Dendritic cell treated with granulocyte-macrophage colony-stimulating factor and Interleukin-4, amounts not matched to agents 40 ng/mL and 50 ng/mL, for 4 days (primary cell): Measurements from ENCODE around the gene CPLX4.
"Not testable (repeated sequence)": the region's sequence is repeated elsewhere in the genome, so short reads cannot be mapped to it uniquely, and the experiment has no call there.

ENCODE experiments used
- H3K27ac Mint-ChIP-seq: one replicate; pipeline ENCODE4 v1.8.0; 2022; ENCODE audit warnings: mild to moderate bottlenecking, mixed read lengths
- H3K27me3 Mint-ChIP-seq: one replicate; pipeline ENCODE4 v1.8.0; 2022; ENCODE audit warnings: mild to moderate bottlenecking, mixed read lengths
- H3K36me3 Mint-ChIP-seq: one replicate; pipeline ENCODE4 v1.8.0; 2022; ENCODE audit warnings: low read depth, mixed read lengths
- H3K4me1 Mint-ChIP-seq: one replicate; pipeline ENCODE4 v1.8.0; 2022; ENCODE audit warnings: low read depth, mixed read lengths
- H3K4me3 Mint-ChIP-seq: one replicate; pipeline ENCODE4 v1.8.0; 2022; ENCODE audit warnings: mild to moderate bottlenecking, moderate library complexity, mixed read lengths
- H3K9me3 Mint-ChIP-seq: one replicate; pipeline ENCODE4 v1.8.0; 2022; ENCODE audit warnings: mixed read lengths
- intact Hi-C: fragments of 100-400 bp; cut with micrococcal nuclease; formaldehyde crosslinking; loops from one replicate; pipeline ENCODE4 v1.15.0; 2022

The CPLX4 gene

GRCh38 chr18:59264121-59264571 lies 54.3 kb downstream of the CPLX4 start:
- Mint-ChIP-seq H3K4me3 (no peak overlapping the region), H3K27me3 (peaks cover 80% of the 10 kb centered on the region), H3K4me1 (peaks cover 17% of the 10 kb centered on the region), H3K27ac (no peak overlapping the region), H3K36me3 (no peaks in the 10 kb centered on the region), H3K9me3 (no peaks in the 10 kb centered on the region)
- intact Hi-C loops, result no loop called here

GRCh38 chr18:59263661-59264060 lies 54.8 kb downstream of the CPLX4 start:
- intact Hi-C loops, result no loop called here
- Mint-ChIP-seq H3K9me3 (no peaks in the 10 kb centered on the region), H3K27ac (no peak overlapping the region), H3K4me1 (peaks cover 14% of the 10 kb centered on the region), H3K36me3 (no peaks in the 10 kb centered on the region), H3K4me3 (no peak overlapping the region), H3K27me3 (peaks cover 79% of the 10 kb centered on the region)

- H3K4me1 Mint-ChIP-seq, result not testable (repeated sequence)
- peaks cover 68% of the 10 kb centered on the region for H3K27me3 Mint-ChIP-seq
Observed at GRCh38 chr18:59262243-59262642, 56.2 kb downstream of the CPLX4 start.

GRCh38 chr18:59261842-59262241 lies 56.6 kb downstream of the CPLX4 start:
- H3K36me3 Mint-ChIP-seq, H3K4me3 Mint-ChIP-seq, H3K27ac Mint-ChIP-seq, H3K9me3 Mint-ChIP-seq, intact Hi-C loops, H3K4me1 Mint-ChIP-seq: not testable (repeated sequence)
- H3K27me3 Mint-ChIP-seq, result peaks cover 64% of the 10 kb centered on the region

More at GRCh38 chr18:59262243-59262642, 56.2 kb downstream of the CPLX4 start:
- H3K4me3 Mint-ChIP-seq, H3K9me3 Mint-ChIP-seq, H3K36me3 Mint-ChIP-seq, intact Hi-C loops, H3K27ac Mint-ChIP-seq: not testable (repeated sequence)

- H3K36me3 Mint-ChIP-seq, H3K4me3 Mint-ChIP-seq, H3K27ac Mint-ChIP-seq, H3K4me1 Mint-ChIP-seq, intact Hi-C loops, H3K9me3 Mint-ChIP-seq: not testable (repeated sequence)
- H3K27me3 Mint-ChIP-seq, result peaks cover 21% of the 10 kb centered on the region
Observed at GRCh38 chr18:59255491-59255890, 63.0 kb downstream of the CPLX4 start.

GRCh38 chr18:59249199-59249774 lies 69.2 kb downstream of the CPLX4 start:
- H3K36me3 Mint-ChIP-seq, result no peaks in the 10 kb centered on the region
- no peaks in the 10 kb centered on the region for H3K4me1 Mint-ChIP-seq
- H3K9me3 Mint-ChIP-seq, result no peaks in the 10 kb centered on the region
- peaks cover 29% of the 10 kb centered on the region for H3K27me3 Mint-ChIP-seq
- no peak overlapping the region for H3K4me3 Mint-ChIP-seq
- intact Hi-C loops, result loop anchor here (2.0 kb wide), 1 partner anchor 154 kb away; no protein-coding TSS in a partner anchor
- no peak overlapping the region for H3K27ac Mint-ChIP-seq

GRCh38 chr18:59246796-59247195 lies 71.7 kb downstream of the CPLX4 start:
- intact Hi-C loops, result no loop called here
- no peaks in the 10 kb centered on the region for H3K36me3 Mint-ChIP-seq
- H3K27me3 Mint-ChIP-seq, result peaks cover 26% of the 10 kb centered on the region
- no peaks in the 10 kb centered on the region for H3K9me3 Mint-ChIP-seq
- H3K4me3 Mint-ChIP-seq, result no peak overlapping the region
- H3K4me1 Mint-ChIP-seq, result no peaks in the 10 kb centered on the region
- no peak overlapping the region for H3K27ac Mint-ChIP-seq
